Liver (tissue), 3 donors: ENCODE data around the gene SENP1.

Source experiments
- GABPA ChIP-seq, 2 donors: IDR thresholded peaks in 1 of 2; conservative IDR thresholded peaks in 1 of 2; 2 replicates each; pipeline ENCODE4 v1.6.1; 2016; ENCODE audit warnings: antibody characterized with exemption in 2 of 2, mild to moderate bottlenecking in 1 of 2, moderate library complexity in 1 of 2
- JUND ChIP-seq, 2 donors: IDR thresholded peaks; 2 replicates each; pipeline ENCODE4 v1.6.1; 2016; ENCODE audit warnings: antibody characterized with exemption in 2 of 2
- RAD21 ChIP-seq, 2 donors: IDR thresholded peaks; 2 replicates each; pipeline ENCODE4 v1.6.1; 2016; ENCODE audit warnings: antibody characterized with exemption in 2 of 2, mild to moderate bottlenecking in 2 of 2
- TAF1 ChIP-seq: conservative IDR thresholded peaks from 2 replicates; pipeline ENCODE4 v1.6.1; 2016; ENCODE audit warnings: antibody characterized with exemption, mild to moderate bottlenecking
- TF ChIP-seq, protein P1 (sequence below): fragments of 150-350 bp; IDR thresholded peaks from 2 replicates; pipeline ENCODE4 v1.5.1; 2017; ENCODE audit warnings: improper control_type of control experiment, low read depth, low read length; ENCODE audit not compliant: missing input control
- TF ChIP-seq, protein P2 (sequence below): IDR thresholded peaks from 2 replicates; pipeline ENCODE4 v1.6.1; 2016; ENCODE audit warnings: antibody characterized with exemption
- donor health status: healthy.
- donor health status: healthy.

DNA sequence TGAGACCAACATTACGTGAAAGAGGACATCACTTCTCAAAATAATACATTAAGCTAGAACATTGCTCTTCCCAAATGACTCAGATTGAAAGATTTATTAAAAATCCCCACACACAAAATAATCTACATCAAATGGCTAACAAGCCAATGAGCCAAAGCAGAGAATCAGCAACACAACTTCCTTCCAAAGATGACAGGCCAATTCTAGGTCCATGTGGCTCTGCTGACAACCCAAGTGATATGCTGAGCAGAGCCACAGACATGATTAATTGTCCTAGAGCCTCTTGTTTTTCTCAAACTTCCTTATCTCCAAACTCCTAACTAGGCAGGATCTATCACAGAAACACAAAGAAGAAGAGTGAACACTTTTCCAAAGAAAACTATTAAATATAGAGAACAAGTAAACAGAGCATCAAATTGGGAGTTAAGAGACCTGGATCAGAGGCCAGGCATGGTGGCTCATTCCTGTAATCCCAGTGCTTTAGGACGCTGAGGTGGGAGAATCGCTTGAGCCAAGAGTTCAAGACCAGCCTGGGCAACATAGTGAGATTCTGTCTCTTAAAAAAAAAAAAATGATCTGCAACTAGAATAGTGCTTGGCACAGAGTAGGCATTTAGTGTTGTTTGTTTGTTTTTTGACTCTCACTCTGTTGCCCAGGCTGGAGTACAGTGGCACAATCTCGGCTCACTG lies 38.5 kb downstream of the SENP1 start:
- TF ChIP-seq, protein P1, sequence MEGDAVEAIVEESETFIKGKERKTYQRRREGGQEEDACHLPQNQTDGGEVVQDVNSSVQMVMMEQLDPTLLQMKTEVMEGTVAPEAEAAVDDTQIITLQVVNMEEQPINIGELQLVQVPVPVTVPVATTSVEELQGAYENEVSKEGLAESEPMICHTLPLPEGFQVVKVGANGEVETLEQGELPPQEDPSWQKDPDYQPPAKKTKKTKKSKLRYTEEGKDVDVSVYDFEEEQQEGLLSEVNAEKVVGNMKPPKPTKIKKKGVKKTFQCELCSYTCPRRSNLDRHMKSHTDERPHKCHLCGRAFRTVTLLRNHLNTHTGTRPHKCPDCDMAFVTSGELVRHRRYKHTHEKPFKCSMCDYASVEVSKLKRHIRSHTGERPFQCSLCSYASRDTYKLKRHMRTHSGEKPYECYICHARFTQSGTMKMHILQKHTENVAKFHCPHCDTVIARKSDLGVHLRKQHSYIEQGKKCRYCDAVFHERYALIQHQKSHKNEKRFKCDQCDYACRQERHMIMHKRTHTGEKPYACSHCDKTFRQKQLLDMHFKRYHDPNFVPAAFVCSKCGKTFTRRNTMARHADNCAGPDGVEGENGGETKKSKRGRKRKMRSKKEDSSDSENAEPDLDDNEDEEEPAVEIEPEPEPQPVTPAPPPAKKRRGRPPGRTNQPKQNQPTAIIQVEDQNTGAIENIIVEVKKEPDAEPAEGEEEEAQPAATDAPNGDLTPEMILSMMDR, result no peak
- TF ChIP-seq JUND (IDR thresholded peaks at IDR 0.05) (no peak), TAF1 (no peak), GABPA (IDR thresholded peaks at IDR 0.05 in 1 of 2, conservative IDR thresholded peaks at IDR 0.05 in 1 of 2) (no peak), RAD21 (IDR thresholded peaks at IDR 0.05) (no peak)
- TF ChIP-seq, protein P2, sequence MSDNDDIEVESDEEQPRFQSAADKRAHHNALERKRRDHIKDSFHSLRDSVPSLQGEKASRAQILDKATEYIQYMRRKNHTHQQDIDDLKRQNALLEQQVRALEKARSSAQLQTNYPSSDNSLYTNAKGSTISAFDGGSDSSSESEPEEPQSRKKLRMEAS, result no peak
